SK-N-SH (cell line): ENCODE results near the gene NCAM2.

Experiments
- CTCF ChIP-seq: fragments of 200-600 bp; sonication (generic); IDR thresholded peaks from 2 replicates; pipeline ENCODE4 v1.6.1; 2017; ENCODE audit warnings: antibody characterized with exemption, mild to moderate bottlenecking, moderate library complexity
- MXI1 ChIP-seq: IDR thresholded peaks from 2 replicates; pipeline ENCODE4 v1.6.1; 2012; ENCODE audit warnings: mild to moderate bottlenecking, low read depth, low read length, improper control_type of control experiment
- NFIC ChIP-seq: IDR thresholded peaks from 2 replicates; pipeline ENCODE4 v1.4.0; 2012; ENCODE audit warnings: borderline replicate concordance
- SIN3A ChIP-seq: IDR thresholded peaks from 2 replicates; pipeline ENCODE4 v1.6.1; 2012; ENCODE audit warnings: low read depth, mild to moderate bottlenecking, low read length, moderate library complexity, borderline replicate concordance
- USF1 ChIP-seq: IDR thresholded peaks from 2 replicates; pipeline ENCODE4 v1.4.0; 2012; ENCODE audit warnings: low read depth, borderline replicate concordance

- TF ChIP-seq CTCF (no peak), MXI1 (no peak), USF1 (no peak), NFIC (no peak), SIN3A (no peak)
Observed at GRCh38 chr21:21084179-21084578, 86.0 kb downstream of the NCAM2 start.
